GM18873 (cell line): ENCODE results near the gene TMEM129.

Source experiments
- ATAC-seq: cut with Tn5 transposase; IDR thresholded peaks from one replicate; pipeline ENCODE4 v1.9.1; 2021; ENCODE audit warnings: mild to moderate bottlenecking, moderate library complexity, moderate number of reproducible peaks; ENCODE audit not compliant: unreplicated experiment, low FRiP score

Gene TMEM129

GRCh38 chr4:1746265-1746691 lies 25.2 kb upstream of the TMEM129 start:
- no peak for ATAC-seq

- ATAC-seq = no peak
Observed at GRCh38 chr4:1745697-1746096, 24.6 kb upstream of the TMEM129 start.

- ATAC-seq = no peak
Observed at GRCh38 chr4:1745165-1745564, 24.0 kb upstream of the TMEM129 start.

- ATAC-seq = no peak
Observed at GRCh38 chr4:1744552-1744951, 23.4 kb upstream of the TMEM129 start.

- ATAC-seq = no peak
Observed at GRCh38 chr4:1743975-1744374, 22.9 kb upstream of the TMEM129 start.

GRCh38 chr4:1743551-1743950 lies 22.4 kb upstream of the TMEM129 start:
- ATAC-seq = no peak

GRCh38 chr4:1741208-1741607 lies 20.1 kb upstream of the TMEM129 start:
- no peak for ATAC-seq

- no peak for ATAC-seq
Observed at GRCh38 chr4:1740021-1740545, 19.0 kb upstream of the TMEM129 start.

GRCh38 chr4:1739358-1739757 lies 18.2 kb upstream of the TMEM129 start:
- ATAC-seq = no peak

- no peak for ATAC-seq
Observed at GRCh38 chr4:1738410-1738809, 17.3 kb upstream of the TMEM129 start.

GRCh38 chr4:1737666-1738065 lies 16.5 kb upstream of the TMEM129 start:
- ATAC-seq = no peak

GRCh38 chr4:1736812-1737211 lies 15.7 kb upstream of the TMEM129 start:
- no peak for ATAC-seq

GRCh38 chr4:1735215-1735614 lies 14.1 kb upstream of the TMEM129 start:
- no peak for ATAC-seq

GRCh38 chr4:1732911-1733310 lies 11.8 kb upstream of the TMEM129 start:
- no peak for ATAC-seq

- ATAC-seq = no peak
Observed at GRCh38 chr4:1731180-1731579, 10.1 kb upstream of the TMEM129 start.

GRCh38 chr4:1730532-1731135 lies 9.5 kb upstream of the TMEM129 start:
- ATAC-seq = no peak

- ATAC-seq = no peak
Observed at GRCh38 chr4:1728061-1728980, 7.2 kb upstream of the TMEM129 start.

GRCh38 chr4:1727117-1728031 lies 6.3 kb upstream of the TMEM129 start:
- ATAC-seq = no peak

GRCh38 chr4:1726146-1726934 lies 5.2 kb upstream of the TMEM129 start:
- ATAC-seq = no peak

- ATAC-seq = no peak
Observed at GRCh38 chr4:1725521-1725920, 4.4 kb upstream of the TMEM129 start.
